ENCODE data around the gene HTR3D. TPM values are rescaled to one million over a fixed set of nuclear protein-coding genes. Genes with fewer than 3 reads are reported as not detected.

The HTR3D gene
- total and polyA plus RNA-seq, 9 of the 15 experiments (the other 6 are each of a cell fraction or from before 2014, with no cell fraction given), result not detected

Small RNA genes lying within 50 kb of the gene (small RNA-seq; reads per million reads assigned to genes)
- not detected for gene RF00019

Other genes starting within 250 kb of the HTR3D start
Only the 7 nearest of the 14 such genes appear.
- gene PARL, start 146.9 kb upstream of the HTR3D start, total RNA-seq (2014; rRNA removed), result 61.8 and 70.6 TPM in 2 replicates
- 57.4 and 74.2 TPM in 2 replicates for gene PARL, start 146.9 kb upstream of the HTR3D start, total RNA-seq (2014; rRNA removed; fragmentation: Illumina TruSeq; extraction: Trizol)
- 49.8 and 56.5 TPM in 2 replicates for gene PARL, start 146.9 kb upstream of the HTR3D start, total RNA-seq (2015; rRNA removed; fragmentation: Illumina TruSeq; extraction: Trizol)
- gene PARL, start 146.9 kb upstream of the HTR3D start, total RNA-seq (2021), result 67.7 and 82.2 TPM in 2 replicates
- gene PARL, start 146.9 kb upstream of the HTR3D start, polyA plus RNA-seq (2011; rRNA removed), result 56.4 and 77.6 TPM in 2 replicates
- gene PARL, start 146.9 kb upstream of the HTR3D start, polyA plus RNA-seq (2014; fragmentation: Illumina TruSeq; extraction: Trizol), result 55.0 and 65.5 TPM in 2 replicates
- gene PARL, start 146.9 kb upstream of the HTR3D start, polyA plus RNA-seq (2014; fragmentation: Nextera tagmentation; extraction: Ambion mirVana), result 10 to 100 TPM; 39.5 to 43.6 TPM
- gene PARL, start 146.9 kb upstream of the HTR3D start, polyA plus RNA-seq (2014; rRNA removed), result 78.0 and 82.4 TPM in 2 replicates
- gene ABCC5, start 13.9 kb upstream of the HTR3D start, total RNA-seq (2014; rRNA removed), result 22.0 and 27.1 TPM in 2 replicates
- 36.7 and 38.2 TPM in 2 replicates for gene ABCC5, start 13.9 kb upstream of the HTR3D start, total RNA-seq (2014; rRNA removed; fragmentation: Illumina TruSeq; extraction: Trizol)
- 22.8 and 24.9 TPM in 2 replicates for gene ABCC5, start 13.9 kb upstream of the HTR3D start, total RNA-seq (2015; rRNA removed; fragmentation: Illumina TruSeq; extraction: Trizol)
- gene ABCC5, start 13.9 kb upstream of the HTR3D start, total RNA-seq (2021), result 50.0 and 50.9 TPM in 2 replicates
- gene ABCC5, start 13.9 kb upstream of the HTR3D start, polyA plus RNA-seq (2011; rRNA removed), result 36.9 and 39.3 TPM in 2 replicates
- gene ABCC5, start 13.9 kb upstream of the HTR3D start, polyA plus RNA-seq (2014; fragmentation: Illumina TruSeq; extraction: Trizol), result 38.4 and 44.0 TPM in 2 replicates
- 10 to 100 TPM; 41.9 to 53.0 TPM for gene ABCC5, start 13.9 kb upstream of the HTR3D start, polyA plus RNA-seq (2014; fragmentation: Nextera tagmentation; extraction: Ambion mirVana)
- gene ABCC5, start 13.9 kb upstream of the HTR3D start, polyA plus RNA-seq (2014; rRNA removed), result 51.4 and 56.6 TPM in 2 replicates
- gene HTR3C, start 21.3 kb downstream of the HTR3D start, total RNA-seq (2014; rRNA removed), result not detected in 2 replicates
- gene HTR3C, start 21.3 kb downstream of the HTR3D start, total RNA-seq (2014; rRNA removed; fragmentation: Illumina TruSeq; extraction: Trizol), result not detected in 2 replicates
- not detected in 2 replicates for gene HTR3C, start 21.3 kb downstream of the HTR3D start, total RNA-seq (2015; rRNA removed; fragmentation: Illumina TruSeq; extraction: Trizol)
- not detected in 2 replicates for gene HTR3C, start 21.3 kb downstream of the HTR3D start, total RNA-seq (2021)
- 0.06 TPM in 1 of 2 replicates, not detected in the other for gene HTR3C, start 21.3 kb downstream of the HTR3D start, polyA plus RNA-seq (2011; rRNA removed)
- not detected in 2 replicates for gene HTR3C, start 21.3 kb downstream of the HTR3D start, polyA plus RNA-seq (2014; fragmentation: Illumina TruSeq; extraction: Trizol)
- gene HTR3C, start 21.3 kb downstream of the HTR3D start, polyA plus RNA-seq (2014; fragmentation: Nextera tagmentation; extraction: Ambion mirVana), result under 1 TPM in 1 of 2 experiments, not detected in 1; 0.04 TPM
- gene HTR3C, start 21.3 kb downstream of the HTR3D start, polyA plus RNA-seq (2014; rRNA removed), result not detected in 2 replicates
- not detected in 2 replicates for gene HTR3E, start 65.3 kb downstream of the HTR3D start, total RNA-seq (2014; rRNA removed)
- gene HTR3E, start 65.3 kb downstream of the HTR3D start, total RNA-seq (2014; rRNA removed; fragmentation: Illumina TruSeq; extraction: Trizol), result not detected in 2 replicates
- gene HTR3E, start 65.3 kb downstream of the HTR3D start, total RNA-seq (2015; rRNA removed; fragmentation: Illumina TruSeq; extraction: Trizol), result not detected in 2 replicates
- gene HTR3E, start 65.3 kb downstream of the HTR3D start, total RNA-seq (2021), result not detected in 2 replicates
- not detected in 2 replicates for gene HTR3E, start 65.3 kb downstream of the HTR3D start, polyA plus RNA-seq (2011; rRNA removed)
- gene HTR3E, start 65.3 kb downstream of the HTR3D start, polyA plus RNA-seq (2014; fragmentation: Illumina TruSeq; extraction: Trizol), result not detected in 2 replicates
- not detected for gene HTR3E, start 65.3 kb downstream of the HTR3D start, polyA plus RNA-seq (2014; fragmentation: Nextera tagmentation; extraction: Ambion mirVana)
- not detected in 2 replicates for gene HTR3E, start 65.3 kb downstream of the HTR3D start, polyA plus RNA-seq (2014; rRNA removed)
- gene EIF2B5, start 103.6 kb downstream of the HTR3D start, total RNA-seq (2014; rRNA removed), result 66.4 and 91.1 TPM in 2 replicates
- 70.4 and 70.8 TPM in 2 replicates for gene EIF2B5, start 103.6 kb downstream of the HTR3D start, total RNA-seq (2014; rRNA removed; fragmentation: Illumina TruSeq; extraction: Trizol)
- 71.8 and 74.0 TPM in 2 replicates for gene EIF2B5, start 103.6 kb downstream of the HTR3D start, total RNA-seq (2015; rRNA removed; fragmentation: Illumina TruSeq; extraction: Trizol)
- gene EIF2B5, start 103.6 kb downstream of the HTR3D start, total RNA-seq (2021), result 62.9 and 67.5 TPM in 2 replicates
- 76.8 and 87.2 TPM in 2 replicates for gene EIF2B5, start 103.6 kb downstream of the HTR3D start, polyA plus RNA-seq (2011; rRNA removed)
- gene EIF2B5, start 103.6 kb downstream of the HTR3D start, polyA plus RNA-seq (2014; fragmentation: Illumina TruSeq; extraction: Trizol), result 70.9 and 75.5 TPM in 2 replicates
- gene EIF2B5, start 103.6 kb downstream of the HTR3D start, polyA plus RNA-seq (2014; fragmentation: Nextera tagmentation; extraction: Ambion mirVana), result 10 to 100 TPM; 19.1 to 31.8 TPM
- 92.4 and 95.6 TPM in 2 replicates for gene EIF2B5, start 103.6 kb downstream of the HTR3D start, polyA plus RNA-seq (2014; rRNA removed)
- 25.7 and 26.5 TPM in 2 replicates for gene DVL3, start 123.6 kb downstream of the HTR3D start, total RNA-seq (2014; rRNA removed)
- gene DVL3, start 123.6 kb downstream of the HTR3D start, total RNA-seq (2014; rRNA removed; fragmentation: Illumina TruSeq; extraction: Trizol), result 8.7 and 9.8 TPM in 2 replicates
- gene DVL3, start 123.6 kb downstream of the HTR3D start, total RNA-seq (2015; rRNA removed; fragmentation: Illumina TruSeq; extraction: Trizol), result 16.0 and 17.2 TPM in 2 replicates
- gene DVL3, start 123.6 kb downstream of the HTR3D start, total RNA-seq (2021), result 54.4 and 57.9 TPM in 2 replicates
- gene DVL3, start 123.6 kb downstream of the HTR3D start, polyA plus RNA-seq (2011; rRNA removed), result 20.1 and 28.7 TPM in 2 replicates
- 44.3 and 44.8 TPM in 2 replicates for gene DVL3, start 123.6 kb downstream of the HTR3D start, polyA plus RNA-seq (2014; fragmentation: Illumina TruSeq; extraction: Trizol)
- gene DVL3, start 123.6 kb downstream of the HTR3D start, polyA plus RNA-seq (2014; fragmentation: Nextera tagmentation; extraction: Ambion mirVana), result 1 to 10 TPM; 3.1 to 5.4 TPM
- gene DVL3, start 123.6 kb downstream of the HTR3D start, polyA plus RNA-seq (2014; rRNA removed), result 42.8 and 46.6 TPM in 2 replicates
- 282 and 320 TPM in 2 replicates for gene AP2M1, start 143.1 kb downstream of the HTR3D start, total RNA-seq (2014; rRNA removed)
- 277 and 296 TPM in 2 replicates for gene AP2M1, start 143.1 kb downstream of the HTR3D start, total RNA-seq (2014; rRNA removed; fragmentation: Illumina TruSeq; extraction: Trizol)
- 247 and 250 TPM in 2 replicates for gene AP2M1, start 143.1 kb downstream of the HTR3D start, total RNA-seq (2015; rRNA removed; fragmentation: Illumina TruSeq; extraction: Trizol)
- gene AP2M1, start 143.1 kb downstream of the HTR3D start, total RNA-seq (2021), result 367 and 385 TPM in 2 replicates
- 505 and 704 TPM in 2 replicates for gene AP2M1, start 143.1 kb downstream of the HTR3D start, polyA plus RNA-seq (2011; rRNA removed)
- 400 and 440 TPM in 2 replicates for gene AP2M1, start 143.1 kb downstream of the HTR3D start, polyA plus RNA-seq (2014; fragmentation: Illumina TruSeq; extraction: Trizol)
- gene AP2M1, start 143.1 kb downstream of the HTR3D start, polyA plus RNA-seq (2014; fragmentation: Nextera tagmentation; extraction: Ambion mirVana), result 100 to 1,000 TPM; 118 to 252 TPM
- 275 and 325 TPM in 2 replicates for gene AP2M1, start 143.1 kb downstream of the HTR3D start, polyA plus RNA-seq (2014; rRNA removed)